Thyroid gland (tissue), 4 donors: ENCODE data around the gene MAGEA11. TPM values are rescaled to one million over a fixed set of nuclear protein-coding genes. Genes with fewer than 3 reads are reported as not detected.
"Not testable (repeated sequence)": the region's sequence is repeated elsewhere in the genome, so short reads cannot be mapped to it uniquely, and the experiment has no call there.

ENCODE experiments used
- DNase-seq, 2 donors: peaks; one replicate each; pipeline ENCODE4 v3.0.0-alpha.2; 2019
- H3K27ac ChIP-seq, 3 donors: fragments of 200-600 bp; sonication (generic); 1 replicate in 2 of 3; 2 replicates in 1 of 3; pipeline ENCODE4 v1.5.1; 2016 to 2019; ENCODE audit warnings: mild to moderate bottlenecking in 1 of 3, moderate library complexity in 1 of 3
- H3K27me3 ChIP-seq: fragments of 200-600 bp; sonication (generic); one replicate; pipeline ENCODE4 v1.5.1; 2019
- H3K36me3 ChIP-seq, 2 donors: fragments of 200-600 bp; sonication (generic); one replicate each; pipeline ENCODE4 v1.5.1; 2016 to 2019
- H3K4me1 ChIP-seq, 2 donors: fragments of 200-600 bp; sonication (generic); one replicate each; pipeline ENCODE4 v1.5.1; 2017 to 2019
- H3K4me3 ChIP-seq, 3 donors: fragments of 200-600 bp; sonication (generic); replicated peaks in 1 of 3; 1 replicate in 2 of 3; 2 replicates in 1 of 3; pipeline ENCODE4 v1.5.1; 2016; ENCODE audit warnings: mild to moderate bottlenecking in 1 of 3
- H3K9me3 ChIP-seq: fragments of 200-600 bp; sonication (generic); one replicate; pipeline ENCODE4 v1.5.1; 2017
- CTCF ChIP-seq, 6 experiments: fragments of 200-600 bp in 3 of 6; fragments of 450-650 bp in 3 of 6; sonication (generic) in 3 of 6; IDR thresholded peaks; one replicate each; pipeline ENCODE4 v1.5.1; 2016 to 2019; ENCODE audit warnings: antibody characterized with exemption in 6 of 6, mild to moderate bottlenecking in 2 of 6, inconsistent platforms in 1 of 6, moderate library complexity in 1 of 6
- POLR2A ChIP-seq, 2 donors: fragments of 450-650 bp; IDR thresholded peaks; one replicate each; pipeline ENCODE4 v1.6.1; 2017; ENCODE audit warnings: antibody characterized with exemption in 2 of 2, mild to moderate bottlenecking in 2 of 2, moderate library complexity in 1 of 2
- WGBS, 2 donors: methylation state at CpG; one replicate each; pipeline ENCODE4 v1.1.5; 2017; 5-methylcytosine and 5-hydroxymethylcytosine counted together
- intact Hi-C: fragments of 100-400 bp; cut with DNase I; formaldehyde crosslinking; loops from one replicate; pipeline ENCODE4 v1.15.1; 2023
- total RNA-seq, 4 donors: library from RNA; depleted of rRNA; stranded (reverse); fragments of >200 nt; gene quantifications; one replicate each; pipeline ENCODE4 v1.2.3, GENCODE V29; 2016

Gene MAGEA11
- total RNA-seq, 4 donors from 2014 or later = not detected

DNA sequence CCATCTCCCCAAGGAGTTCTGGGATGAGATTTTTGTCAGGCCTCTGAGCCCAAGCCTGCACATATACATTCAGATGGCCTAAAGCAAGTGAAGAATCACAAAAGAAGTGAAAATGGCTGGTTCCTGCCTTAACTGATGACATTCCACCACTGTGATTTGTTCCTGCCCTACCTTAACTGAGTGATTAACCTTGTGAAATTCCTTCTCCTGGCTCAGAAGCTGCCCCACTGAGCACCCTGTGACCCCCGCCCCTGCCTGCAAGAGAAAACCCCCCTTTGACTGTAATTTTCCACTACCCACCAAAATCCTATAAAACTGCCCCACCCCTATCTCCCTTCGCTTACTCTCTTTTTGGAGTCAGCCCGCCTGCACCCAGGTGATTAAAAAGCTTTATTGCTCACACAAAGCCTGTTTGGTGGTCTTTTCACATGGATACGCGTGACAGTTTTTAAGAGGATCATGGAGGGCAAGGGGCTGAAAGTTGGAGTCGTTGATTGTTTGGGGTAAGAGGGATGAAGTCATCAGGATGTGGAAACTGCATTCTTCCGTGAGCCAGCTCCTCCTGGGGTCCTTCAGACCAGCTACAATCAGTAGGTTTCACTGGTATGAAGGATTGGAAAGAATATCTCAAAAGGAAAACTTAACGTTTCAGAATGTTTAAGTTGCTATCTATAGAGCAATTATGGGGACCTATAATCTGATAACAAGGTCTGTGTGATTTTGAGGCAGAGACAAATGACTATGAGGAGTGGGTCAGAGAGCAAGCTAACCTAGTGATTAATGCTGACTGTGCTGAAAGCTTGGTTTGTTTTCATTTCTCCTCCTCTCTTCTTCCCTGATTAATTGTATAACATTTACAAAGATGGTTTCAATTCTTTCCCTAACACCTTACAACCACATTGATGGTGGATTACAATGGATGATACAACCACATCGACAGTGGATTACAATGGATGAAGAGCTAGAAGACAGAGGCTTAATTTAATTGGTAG lies 28.6 kb upstream of the MAGEA11 start:
- WGBS, 2 donors = 59 to 60% methylated on average over 9 of the region's 9 CpGs
- Histone ChIP-seq H3K27me3 (no peaks in the 10 kb centered on the region), H3K36me3 (no peaks in the 10 kb centered on the region), H3K4me3 (no peak overlapping the region), H3K4me1 (no peaks in the 10 kb centered on the region), H3K9me3 (no peaks in the 10 kb centered on the region), H3K27ac (no peak overlapping the region)
- TF ChIP-seq POLR2A (IDR thresholded peaks at IDR 0.05) (no peak), CTCF (IDR thresholded peaks at IDR 0.05) (no peak)
- intact Hi-C loops = no loop called here
- no peak for DNase-seq

- Histone ChIP-seq H3K27ac (no peak overlapping the region), H3K4me1 (no peaks in the 10 kb centered on the region), H3K4me3 (no peak overlapping the region), H3K27me3 (no peaks in the 10 kb centered on the region), H3K9me3 (no peaks in the 10 kb centered on the region), H3K36me3 (no peaks in the 10 kb centered on the region)
- DNase-seq = no peak
- intact Hi-C loops = no loop called here
- TF ChIP-seq POLR2A (IDR thresholded peaks at IDR 0.05) = no peak
- WGBS, 2 donors = 78 to 86% methylated on average over 5 to 6 of the region's 6 CpGs
These were observed 27.7 kb upstream of the MAGEA11 start for GRCh38 chrX:149683966-149684730.

- Histone ChIP-seq H3K27ac (no peak overlapping the region), H3K4me1 (no peaks in the 10 kb centered on the region), H3K27me3 (no peaks in the 10 kb centered on the region), H3K4me3 (no peak overlapping the region), H3K36me3 (no peaks in the 10 kb centered on the region), H3K9me3 (no peaks in the 10 kb centered on the region)
- DNase-seq = no peak
- TF ChIP-seq POLR2A (IDR thresholded peaks at IDR 0.05) (no peak), CTCF (IDR thresholded peaks at IDR 0.05) (no peak)
- intact Hi-C loops = no loop called here
These were observed 23.9 kb upstream of the MAGEA11 start for GRCh38 chrX:149687991-149688390.

- no peaks in the 10 kb centered on the region for H3K36me3 ChIP-seq
- TF ChIP-seq POLR2A (IDR thresholded peaks at IDR 0.05) (no peak), CTCF (IDR thresholded peaks at IDR 0.05) (no peak)
- H3K9me3 ChIP-seq = no peaks in the 10 kb centered on the region
- no peak for DNase-seq
- 85 to 87% methylated on average over 1 of the region's 1 CpG for WGBS, 2 donors
- no peak overlapping the region for H3K27ac ChIP-seq
- intact Hi-C loops = no loop called here
- H3K4me3 ChIP-seq = no peak overlapping the region
- no peaks in the 10 kb centered on the region for H3K27me3 ChIP-seq
- H3K4me1 ChIP-seq = no peaks in the 10 kb centered on the region
These were observed 23.3 kb upstream of the MAGEA11 start for GRCh38 chrX:149688552-149688951.

GRCh38 chrX:149691794-149692193 lies 20.1 kb upstream of the MAGEA11 start:
- Histone ChIP-seq H3K9me3 (no peaks in the 10 kb centered on the region), H3K4me3 (no peak overlapping the region), H3K27ac (no peak overlapping the region), H3K4me1 (no peaks in the 10 kb centered on the region), H3K27me3 (no peaks in the 10 kb centered on the region), H3K36me3 (no peaks in the 10 kb centered on the region)
- intact Hi-C loops = no loop called here
- DNase-seq = no peak
- no peak for TF ChIP-seq POLR2A (IDR thresholded peaks at IDR 0.05)
- no peak for TF ChIP-seq CTCF (IDR thresholded peaks at IDR 0.05)
- WGBS, 2 donors = 96 to 100% methylated on average over 1 of the region's 1 CpG

DNA sequence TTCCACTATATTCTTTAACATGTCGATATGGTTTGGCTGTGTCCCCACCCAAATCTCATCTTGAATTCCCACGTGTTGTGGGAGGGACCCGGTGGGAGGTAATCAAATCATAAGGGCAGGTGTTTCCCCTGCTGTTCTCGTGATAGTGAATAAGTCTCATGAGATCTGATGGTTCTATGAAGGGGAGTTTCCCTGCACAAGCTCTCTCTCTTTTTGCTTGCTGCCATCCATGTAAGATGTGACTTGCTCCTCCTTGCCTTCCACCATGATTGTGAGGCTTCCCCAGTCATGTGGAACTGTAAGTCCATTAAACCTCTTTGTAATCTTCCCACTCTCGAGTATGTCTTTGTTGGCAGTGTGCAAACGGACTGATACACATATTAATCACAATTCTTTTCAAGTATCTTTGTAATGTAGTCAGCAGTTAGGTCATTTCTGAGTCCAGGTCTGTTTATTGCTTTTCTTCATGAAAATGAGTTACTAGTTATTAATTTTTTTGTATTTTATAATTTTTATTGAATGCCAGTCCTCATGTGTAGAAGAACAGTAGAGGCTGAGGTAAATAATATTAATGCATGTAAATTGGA lies 19.1 kb upstream of the MAGEA11 start:
- 75 to 89% methylated on average over 6 of the region's 6 CpGs for WGBS, 2 donors
- intact Hi-C loops, DNase-seq: not testable (repeated sequence)

More for the DNA sequence above, 19.1 kb upstream of the MAGEA11 start:
- H3K27me3 ChIP-seq, H3K4me3 ChIP-seq, H3K4me1 ChIP-seq, H3K27ac ChIP-seq, H3K36me3 ChIP-seq, H3K9me3 ChIP-seq: not testable (repeated sequence)
